ENCODE results near the gene MEIS2.
"Not testable (repeated sequence)": the region's sequence is repeated elsewhere in the genome, so short reads cannot be mapped to it uniquely, and the experiment has no call there.

MEIS2 gene

GRCh38 chr15:37004373-37004869, 95.9 kb downstream of the MEIS2 start:
- no peak for DNase-seq

- DNase-seq: no peak
Measured at GRCh38 chr15:37002041-37002672, 98.2 kb downstream of the MEIS2 start.

GRCh38 chr15:37001417-37001816, 98.9 kb downstream of the MEIS2 start:
- no peak for DNase-seq

- DNase-seq: no peak
Measured at GRCh38 chr15:36999778-37000177, 100.6 kb downstream of the MEIS2 start.

GRCh38 chr15:36996538-36997181, 103.7 kb downstream of the MEIS2 start:
- DNase-seq: no peak

- DNase-seq: no peak
Measured at GRCh38 chr15:36996121-36996520, 104.2 kb downstream of the MEIS2 start.

- no peak for DNase-seq
Measured at GRCh38 chr15:36994790-36995189, 105.6 kb downstream of the MEIS2 start.

GRCh38 chr15:36992454-36992853, 107.9 kb downstream of the MEIS2 start:
- DNase-seq: no peak

- DNase-seq: no peak
Measured at GRCh38 chr15:36988947-36989346, 111.4 kb downstream of the MEIS2 start.

GRCh38 chr15:36982430-36982829, 117.9 kb downstream of the MEIS2 start:
- DNase-seq: no peak

GRCh38 chr15:36980281-36980680, 120.1 kb downstream of the MEIS2 start:
- not testable (repeated sequence) for DNase-seq

- no peak for DNase-seq
Measured at GRCh38 chr15:36978625-36979024, 121.7 kb downstream of the MEIS2 start.

GRCh38 chr15:36978126-36978525, 122.2 kb downstream of the MEIS2 start:
- no peak for DNase-seq

- DNase-seq: no peak
Measured at GRCh38 chr15:36977659-36978058, 122.7 kb downstream of the MEIS2 start.

- no peak for DNase-seq
Measured at GRCh38 chr15:36972704-36973103, 127.6 kb downstream of the MEIS2 start.

GRCh38 chr15:36970522-36970921, 129.8 kb downstream of the MEIS2 start:
- peak; percentile 64 for DNase-seq

GRCh38 chr15:36967929-36968328, 132.4 kb downstream of the MEIS2 start:
- DNase-seq: no peak

GRCh38 chr15:36966708-36967107, 133.6 kb downstream of the MEIS2 start:
- DNase-seq: no peak

GRCh38 chr15:36965570-36966342, 134.6 kb downstream of the MEIS2 start:
- no peak for DNase-seq

- no peak for DNase-seq
Measured at GRCh38 chr15:36964626-36965025, 135.7 kb downstream of the MEIS2 start.

GRCh38 chr15:36961956-36962355, 138.4 kb downstream of the MEIS2 start:
- DNase-seq: no peak

- no peak for DNase-seq
Measured at GRCh38 chr15:36960947-36961227, 139.5 kb downstream of the MEIS2 start.

- DNase-seq: no peak
Measured at GRCh38 chr15:36960179-36960946, 140.0 kb downstream of the MEIS2 start.
